ENCODE data around the gene GRK3.

GRCh38 chr22:25690798-25691197, 126.3 kb downstream of the GRK3 start:
- no peak for TF ChIP-seq POLR2A (IDR thresholded peaks at IDR 0.05)
- TF ChIP-seq CTCF (IDR thresholded peaks at IDR 0.05): no peak
